ENCODE data around the gene TUBGCP6. TPM values are rescaled to one million over a fixed set of nuclear protein-coding genes. Genes with fewer than 3 reads are reported as not detected.

Gene TUBGCP6
- total RNA-seq, 4 donors from 2014 or later: 64.6 to 102 (median 80.3) TPM

GRCh38 chr22:50236731-50237409 is 8.0 kb downstream of the TUBGCP6 start:
- H3K4me1 ChIP-seq: peaks cover 6 to 14% of the 10 kb centered on the region in 2 donors
- no peak overlapping the region for H3K4me3 ChIP-seq (replicated peaks in 1 of 3)
- WGBS, 2 donors: 82 to 85% methylated on average over 10 to 11 of the region's 11 CpGs
- intact Hi-C loops (cut with DNase I): no loop called here
- H3K36me3 ChIP-seq: peaks cover 9 to 13% of the 10 kb centered on the region in 2 donors
- no peaks in the 10 kb centered on the region for H3K27me3 ChIP-seq
- H3K9me3 ChIP-seq: no peaks in the 10 kb centered on the region
- TF ChIP-seq CTCF (IDR thresholded peaks at IDR 0.05) (peak in 1 of 6 experiments; percentile 9), POLR2A (IDR thresholded peaks at IDR 0.05) (no peak)
- no peak for DNase-seq
- no peak overlapping the region for H3K27ac ChIP-seq

GRCh38 chr22:50233223-50233622 is 11.6 kb downstream of the TUBGCP6 start:
- 95% methylated on average over 15 to 18 of the region's 18 CpGs for WGBS, 2 donors
- intact Hi-C loops (cut with DNase I): no loop called here
- TF ChIP-seq CTCF (IDR thresholded peaks at IDR 0.05) (no peak), POLR2A (IDR thresholded peaks at IDR 0.05) (no peak)
- Histone ChIP-seq H3K27ac (no peak overlapping the region), H3K4me3 (replicated peaks in 1 of 3) (no peak overlapping the region), H3K36me3 (peaks cover 5 to 9% of the 10 kb centered on the region in 2 donors), H3K4me1 (no peaks in the 10 kb centered on the region), H3K27me3 (no peaks in the 10 kb centered on the region), H3K9me3 (no peaks in the 10 kb centered on the region)
- DNase-seq: no peak

GRCh38 chr22:50232481-50233151 is 12.2 kb downstream of the TUBGCP6 start:
- Histone ChIP-seq H3K36me3 (peaks cover 5 to 11% of the 10 kb centered on the region in 2 donors), H3K4me3 (replicated peaks in 1 of 3) (no peak overlapping the region), H3K27me3 (no peaks in the 10 kb centered on the region), H3K4me1 (no peaks in the 10 kb centered on the region), H3K9me3 (no peaks in the 10 kb centered on the region), H3K27ac (no peak overlapping the region)
- intact Hi-C loops (cut with DNase I): no loop called here
- 90 to 91% methylated on average over 20 of the region's 20 CpGs for WGBS, 2 donors
- no peak for TF ChIP-seq CTCF (IDR thresholded peaks at IDR 0.05)
- no peak for TF ChIP-seq POLR2A (IDR thresholded peaks at IDR 0.05)
- DNase-seq: no peak

- H3K27ac ChIP-seq: no peak overlapping the region
- H3K27me3 ChIP-seq: no peaks in the 10 kb centered on the region
- no peaks in the 10 kb centered on the region for H3K4me1 ChIP-seq
- peaks cover 24 to 25% of the 10 kb centered on the region in 2 donors for H3K36me3 ChIP-seq
- H3K4me3 ChIP-seq (replicated peaks in 1 of 3): no peak overlapping the region
- intact Hi-C loops (cut with DNase I): no loop called here
- DNase-seq: no peak
- no peak for TF ChIP-seq CTCF (IDR thresholded peaks at IDR 0.05)
- no peaks in the 10 kb centered on the region for H3K9me3 ChIP-seq
- 94 to 95% methylated on average over 16 of the region's 16 CpGs for WGBS, 2 donors
Measured at GRCh38 chr22:50229370-50229769, 15.5 kb downstream of the TUBGCP6 start.

- Histone ChIP-seq H3K4me3 (replicated peaks in 1 of 3) (no peak overlapping the region), H3K4me1 (no peaks in the 10 kb centered on the region), H3K27me3 (no peaks in the 10 kb centered on the region), H3K27ac (no peak overlapping the region), H3K36me3 (peaks cover 32 to 33% of the 10 kb centered on the region in 2 donors), H3K9me3 (no peaks in the 10 kb centered on the region)
- intact Hi-C loops (cut with DNase I): no loop called here
- DNase-seq: no peak
- WGBS, 2 donors: 97 to 98% methylated on average over 6 to 9 of the region's 9 CpGs
- TF ChIP-seq CTCF (IDR thresholded peaks at IDR 0.05) (no peak), POLR2A (IDR thresholded peaks at IDR 0.05) (no peak)
Measured at GRCh38 chr22:50228366-50228765, 16.5 kb downstream of the TUBGCP6 start.

Data from thyroid gland (tissue), 4 donors.